Adipocyte (in vitro differentiated cells): ENCODE data around the gene PRPF38B.
A peak's percentile ranks its signal among the peaks of the same experiment; 100 is the strongest.
"Not testable (repeated sequence)": the region's sequence is repeated elsewhere in the genome, so short reads cannot be mapped to it uniquely, and the experiment has no call there.

Experiments used
- DNase-seq: peaks from one replicate; pipeline ENCODE4 v3.0.0-alpha.2; 2015; ENCODE audit warnings: low read depth
- H3K27me3 ChIP-seq: replicated peaks from 2 replicates; pipeline ENCODE4 v1.7.0; 2013; ENCODE audit warnings: mild to moderate bottlenecking, low read length, moderate library complexity; ENCODE audit not compliant: control insufficient read depth, insufficient read depth
- H3K36me3 ChIP-seq: 2 replicates; pipeline ENCODE4 v1.7.0; 2013; ENCODE audit warnings: low read length, mild to moderate bottlenecking, moderate library complexity; ENCODE audit not compliant: control insufficient read depth, insufficient read depth, severe bottlenecking
- H3K4me1 ChIP-seq: 2 replicates; pipeline ENCODE4 v1.7.0; 2013; ENCODE audit warnings: mild to moderate bottlenecking, low read length, moderate library complexity; ENCODE audit not compliant: control insufficient read depth, insufficient read depth
- H3K4me3 ChIP-seq: 2 replicates; pipeline ENCODE4 v1.7.0; 2013; ENCODE audit warnings: mild to moderate bottlenecking, low read length, moderate library complexity
- H3K9ac ChIP-seq: 2 replicates; pipeline ENCODE4 v1.7.0; 2013; ENCODE audit warnings: mild to moderate bottlenecking, low read length, moderate library complexity
- H3K9me3 ChIP-seq: 2 replicates; pipeline ENCODE4 v1.7.0; 2013; ENCODE audit warnings: mild to moderate bottlenecking, low read length, moderate library complexity; ENCODE audit not compliant: control insufficient read depth

Gene PRPF38B

DNA sequence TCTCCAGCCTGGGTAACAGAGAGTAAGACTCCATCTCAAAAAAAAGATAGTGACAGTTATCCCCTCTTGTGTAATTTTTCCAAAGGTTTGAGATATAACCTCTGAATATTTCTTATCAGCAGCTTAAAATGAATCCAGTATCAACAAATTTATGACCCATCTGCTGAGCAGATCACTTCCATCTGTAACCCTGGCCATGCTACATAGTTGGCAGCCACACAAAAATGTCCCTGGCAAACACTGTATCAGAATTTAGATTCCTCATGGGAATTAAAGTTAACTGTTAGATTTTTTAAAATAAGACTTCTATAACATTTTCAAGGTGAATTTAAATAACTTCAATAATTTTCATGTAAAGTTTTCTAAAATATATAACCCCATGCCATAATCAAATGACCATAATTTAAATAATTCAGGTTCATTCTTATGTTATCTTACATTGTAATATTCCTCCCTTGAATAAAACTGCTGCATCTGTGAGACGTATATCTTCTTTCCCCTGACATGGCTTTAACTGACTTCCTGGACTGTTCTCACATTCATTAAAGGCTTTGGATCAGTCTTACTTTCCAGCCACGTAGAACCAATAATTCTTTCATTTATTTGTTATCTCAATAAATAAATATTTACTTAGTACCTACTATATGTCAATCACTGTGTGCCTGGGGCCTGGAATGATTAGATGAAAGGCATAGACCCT, 5.3 kb upstream of the PRPF38B start:
- H3K27me3 ChIP-seq = peaks cover 10% of the 10 kb centered on the region
- no peaks in the 10 kb centered on the region for H3K36me3 ChIP-seq
- DNase-seq = peak; percentile 56
- H3K9me3 ChIP-seq = no peaks in the 10 kb centered on the region
- peak overlapping the region; percentile 34 for H3K9ac ChIP-seq
- H3K4me1 ChIP-seq = peaks cover 18% of the 10 kb centered on the region
- no peak overlapping the region for H3K4me3 ChIP-seq

DNA sequence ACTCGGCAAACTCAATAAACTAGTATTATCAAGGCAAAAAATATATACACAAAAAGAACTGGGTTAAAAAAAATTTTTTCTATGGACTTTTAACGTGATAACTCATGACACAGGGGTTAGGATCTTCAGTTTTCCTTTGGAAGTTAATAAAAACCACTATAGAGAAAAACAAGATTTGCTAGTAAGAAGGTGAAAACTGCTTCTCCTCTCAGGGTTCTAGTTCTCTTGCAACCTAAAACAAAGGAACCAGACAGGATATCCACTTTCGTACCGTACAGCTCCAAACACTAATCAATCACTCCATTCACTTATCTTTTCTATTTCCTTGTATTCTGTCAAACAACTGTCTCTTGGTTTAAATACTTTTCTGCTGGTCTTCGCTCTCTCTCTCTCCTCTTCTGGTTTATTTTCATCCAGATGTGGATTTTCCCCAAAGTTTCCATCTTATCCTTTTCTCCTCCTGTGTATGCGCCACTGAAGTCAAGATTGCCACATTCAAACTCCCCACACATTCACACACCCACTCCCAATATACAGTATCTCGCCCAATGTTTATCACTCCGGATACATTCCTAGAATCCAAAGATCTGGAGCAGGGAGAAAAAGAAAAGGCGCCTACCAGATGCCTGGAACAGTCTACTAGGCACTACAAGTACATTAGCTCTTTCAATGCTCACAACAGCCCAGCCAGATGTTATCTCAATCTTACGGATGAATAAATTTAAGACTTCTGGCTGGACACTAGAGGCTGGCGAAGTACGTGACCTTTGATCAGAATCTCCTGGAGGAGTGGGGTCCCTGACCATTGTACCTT, 775 bp upstream of the PRPF38B start:
- DNase-seq = peak; percentile 54
- H3K4me3 ChIP-seq = peak overlapping the region; percentile 98

DNA sequence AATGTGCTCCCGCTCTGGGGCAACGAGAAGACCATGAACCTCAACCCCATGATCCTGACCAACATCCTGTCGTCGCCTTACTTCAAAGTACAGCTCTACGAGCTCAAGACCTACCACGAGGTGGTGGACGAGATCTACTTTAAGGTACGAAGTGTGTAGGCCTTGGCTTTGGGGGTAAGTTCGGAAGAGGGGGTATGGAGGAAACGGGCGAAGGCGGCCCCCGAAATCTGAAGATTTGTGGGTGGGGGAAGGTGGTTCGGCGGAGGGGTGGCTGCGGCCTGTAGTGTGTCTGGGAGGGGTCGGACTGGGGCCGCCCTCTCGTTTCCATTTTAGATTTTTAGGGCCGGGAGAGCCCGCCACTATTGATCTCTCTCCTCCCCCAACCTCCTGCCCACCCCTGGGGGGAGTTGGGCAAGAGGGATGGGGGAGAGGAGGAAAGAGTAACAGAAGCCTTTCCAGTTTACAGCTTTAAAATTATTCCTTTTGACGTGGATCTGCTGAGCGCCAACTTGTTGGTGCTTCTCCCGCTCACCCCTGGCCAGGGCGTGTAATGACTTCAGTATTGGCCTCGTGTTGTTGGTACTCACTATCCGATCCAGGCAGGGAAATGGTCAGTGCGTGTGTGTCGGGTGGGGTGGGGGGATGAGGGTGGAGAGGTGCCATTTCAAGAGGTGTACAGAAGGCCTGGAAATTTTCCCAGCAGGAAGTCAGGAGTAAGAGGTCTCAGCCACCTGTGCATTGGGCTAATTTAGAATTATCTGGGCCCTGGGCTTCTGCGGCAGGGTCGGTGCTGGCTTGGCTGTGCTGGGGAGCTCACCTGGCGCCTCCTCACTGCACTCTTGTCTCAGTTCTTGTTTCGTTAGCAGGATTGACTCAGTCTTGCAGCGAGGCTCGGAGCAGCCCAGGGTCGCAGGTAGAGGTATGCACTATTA, 880 bp downstream of the PRPF38B start:
- Histone ChIP-seq H3K9ac (peak overlapping the region; percentile 97), H3K4me3 (peak overlapping the region; percentile 98)
- DNase-seq = peak; percentile 55

More for the DNA sequence above, 775 bp upstream of the PRPF38B start:
- peaks cover 9% of the 10 kb centered on the region for H3K36me3 ChIP-seq
- H3K4me1 ChIP-seq = peaks cover 26% of the 10 kb centered on the region
- peak overlapping the region; percentile 97 for H3K9ac ChIP-seq
- no peaks in the 10 kb centered on the region for H3K9me3 ChIP-seq
- H3K27me3 ChIP-seq = no peaks in the 10 kb centered on the region

DNA sequence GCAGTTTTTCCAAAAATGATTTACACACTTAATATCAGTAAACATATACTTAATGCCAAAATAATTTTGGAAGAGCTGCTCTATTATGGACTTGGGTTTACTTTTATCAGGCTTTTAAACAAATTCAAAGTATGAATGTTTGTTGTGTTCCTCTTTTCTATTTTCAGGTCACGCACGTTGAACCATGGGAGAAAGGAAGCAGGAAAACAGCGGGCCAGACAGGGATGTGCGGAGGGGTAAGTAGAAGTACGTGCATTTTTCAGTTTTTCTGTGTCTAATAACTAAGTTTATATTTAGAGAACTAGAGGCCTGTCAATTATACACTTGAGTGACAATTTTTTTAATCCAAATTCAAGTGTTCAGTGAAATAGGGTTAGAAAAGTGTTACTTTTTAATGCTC, 3.4 kb downstream of the PRPF38B start:
- peaks cover 51% of the 10 kb centered on the region for H3K36me3 ChIP-seq
- no peak for DNase-seq
- peak overlapping the region; percentile 98 for H3K4me3 ChIP-seq
- H3K9ac ChIP-seq = peak overlapping the region; percentile 97
- no peaks in the 10 kb centered on the region for H3K27me3 ChIP-seq
- peaks cover 17% of the 10 kb centered on the region for H3K4me1 ChIP-seq
- no peaks in the 10 kb centered on the region for H3K9me3 ChIP-seq

More for the DNA sequence above, 880 bp downstream of the PRPF38B start:
- H3K36me3 ChIP-seq = peaks cover 26% of the 10 kb centered on the region
- H3K9me3 ChIP-seq = no peaks in the 10 kb centered on the region
- H3K27me3 ChIP-seq = no peaks in the 10 kb centered on the region
- H3K4me1 ChIP-seq = peaks cover 17% of the 10 kb centered on the region

DNA sequence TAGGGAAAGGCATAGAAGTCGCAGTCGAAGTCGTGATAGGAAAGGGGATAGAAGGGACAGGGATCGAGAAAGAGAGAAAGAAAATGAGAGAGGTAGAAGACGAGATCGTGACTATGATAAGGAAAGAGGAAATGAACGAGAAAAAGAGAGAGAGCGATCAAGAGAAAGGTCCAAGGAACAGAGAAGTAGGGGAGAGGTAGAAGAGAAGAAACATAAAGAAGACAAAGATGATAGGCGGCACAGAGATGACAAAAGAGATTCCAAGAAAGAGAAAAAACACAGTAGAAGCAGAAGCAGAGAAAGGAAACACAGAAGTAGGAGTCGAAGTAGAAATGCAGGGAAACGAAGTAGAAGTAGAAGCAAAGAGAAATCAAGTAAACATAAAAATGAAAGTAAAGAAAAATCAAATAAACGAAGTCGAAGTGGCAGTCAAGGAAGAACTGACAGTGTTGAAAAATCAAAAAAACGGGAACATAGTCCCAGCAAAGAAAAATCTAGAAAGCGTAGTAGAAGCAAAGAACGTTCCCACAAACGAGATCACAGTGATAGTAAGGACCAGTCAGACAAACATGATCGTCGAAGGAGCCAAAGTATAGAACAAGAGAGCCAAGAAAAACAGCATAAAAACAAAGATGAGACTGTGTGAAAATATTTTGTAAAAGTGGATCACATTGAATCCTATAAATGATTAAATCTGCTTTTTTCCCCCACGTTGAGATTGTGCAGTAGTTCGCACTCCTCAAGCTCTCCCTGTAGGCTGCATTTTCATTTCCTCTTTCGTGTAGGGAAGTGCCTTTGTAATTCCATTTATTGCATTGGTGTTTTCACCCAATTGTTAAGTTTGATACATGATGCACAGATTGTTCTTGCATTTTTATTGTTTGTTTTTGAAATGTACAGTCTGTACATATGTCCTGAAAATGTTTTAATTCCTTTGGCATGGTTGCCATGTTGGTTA, 7.5 kb downstream of the PRPF38B start:
- H3K9me3 ChIP-seq = no peaks in the 10 kb centered on the region
- no peak overlapping the region for H3K4me3 ChIP-seq
- H3K27me3 ChIP-seq = no peaks in the 10 kb centered on the region
- H3K4me1 ChIP-seq = peaks cover 17% of the 10 kb centered on the region
- no peak for DNase-seq
- H3K9ac ChIP-seq = no peak overlapping the region
- H3K36me3 ChIP-seq = peaks cover 69% of the 10 kb centered on the region

DNA sequence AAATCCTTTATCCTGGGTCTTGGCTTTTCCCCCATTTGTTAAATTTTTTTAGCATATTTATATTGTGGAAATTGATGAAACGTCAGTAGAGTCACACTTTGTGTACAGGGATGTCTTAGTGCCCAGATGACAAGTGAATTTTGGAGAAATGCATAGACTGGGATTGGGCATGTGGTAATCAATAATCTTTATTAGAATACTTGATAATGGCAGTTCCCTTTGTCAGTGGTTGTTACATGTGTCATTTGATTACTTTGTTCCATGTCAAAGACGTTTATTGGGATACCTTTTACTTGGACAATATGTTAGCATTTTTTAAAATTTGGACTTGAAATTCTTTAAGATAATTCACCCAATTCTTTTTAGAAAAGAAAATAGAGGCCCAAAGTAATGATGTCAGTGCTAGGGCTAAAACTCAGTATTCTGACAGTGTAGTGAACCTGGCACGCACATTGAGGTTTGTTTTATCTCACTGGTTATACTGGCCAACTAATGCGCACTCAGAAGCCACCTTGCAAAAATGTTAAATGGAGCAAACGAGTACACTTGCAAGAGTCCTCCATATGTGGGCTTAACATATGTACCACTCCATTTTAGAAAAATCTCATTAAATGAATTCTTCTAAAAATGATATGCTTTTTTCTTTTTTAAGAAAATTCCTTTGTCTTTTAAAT, 9.2 kb downstream of the PRPF38B start:
- no peaks in the 10 kb centered on the region for H3K9me3 ChIP-seq
- H3K4me1 ChIP-seq = peaks cover 11% of the 10 kb centered on the region
- H3K27me3 ChIP-seq = no peaks in the 10 kb centered on the region
- H3K9ac ChIP-seq = no peak overlapping the region
- peaks cover 60% of the 10 kb centered on the region for H3K36me3 ChIP-seq
- H3K4me3 ChIP-seq = no peak overlapping the region
- DNase-seq = no peak

GRCh38 chr1:108702109-108702508, 10.0 kb downstream of the PRPF38B start:
- Histone ChIP-seq H3K36me3 (peaks cover 52% of the 10 kb centered on the region), H3K4me1 (peaks cover 11% of the 10 kb centered on the region)
- not testable (repeated sequence) for H3K9ac ChIP-seq, H3K9me3 ChIP-seq, DNase-seq, H3K4me3 ChIP-seq, H3K27me3 ChIP-seq

GRCh38 chr1:108703939-108704338, 11.8 kb downstream of the PRPF38B start:
- H3K27me3 ChIP-seq = no peaks in the 10 kb centered on the region

GRCh38 chr1:108704496-108704895, 12.4 kb downstream of the PRPF38B start:
- peak; percentile 84 for DNase-seq
- H3K27me3 ChIP-seq = no peaks in the 10 kb centered on the region
- peaks cover 29% of the 10 kb centered on the region for H3K36me3 ChIP-seq
- H3K4me1 ChIP-seq = peaks cover 25% of the 10 kb centered on the region
- no peak overlapping the region for H3K4me3 ChIP-seq
- no peaks in the 10 kb centered on the region for H3K9me3 ChIP-seq
- no peak overlapping the region for H3K9ac ChIP-seq

More at GRCh38 chr1:108703939-108704338, 11.8 kb downstream of the PRPF38B start:
- no peak overlapping the region for H3K4me3 ChIP-seq
- no peaks in the 10 kb centered on the region for H3K9me3 ChIP-seq
- DNase-seq = no peak
- peaks cover 34% of the 10 kb centered on the region for H3K36me3 ChIP-seq
- H3K9ac ChIP-seq = no peak overlapping the region
- peaks cover 22% of the 10 kb centered on the region for H3K4me1 ChIP-seq

GRCh38 chr1:108706643-108707042, 14.5 kb downstream of the PRPF38B start:
- H3K4me1 ChIP-seq = peaks cover 25% of the 10 kb centered on the region
- DNase-seq = no peak
- no peak overlapping the region for H3K4me3 ChIP-seq
- H3K9ac ChIP-seq = no peak overlapping the region
- H3K36me3 ChIP-seq = peaks cover 7% of the 10 kb centered on the region
- H3K27me3 ChIP-seq = no peaks in the 10 kb centered on the region
- no peaks in the 10 kb centered on the region for H3K9me3 ChIP-seq
